Chondrocyte (in vitro differentiated cells): ENCODE results near the gene ARRDC3. TPM values are rescaled to one million over a fixed set of nuclear protein-coding genes. Genes with fewer than 3 reads are reported as not detected.
"Not testable (repeated sequence)": the region's sequence is repeated elsewhere in the genome, so short reads cannot be mapped to it uniquely, and the experiment has no call there.

ENCODE experiments used
- DNase-seq: peaks from one replicate; pipeline ENCODE4 v3.0.0; 2021; ENCODE audit warnings: mixed read lengths, low spot score
- H3K27ac Mint-ChIP-seq: one replicate; pipeline ENCODE4 v1.8.0; 2021; ENCODE audit warnings: mild to moderate bottlenecking, moderate library complexity, mixed read lengths; ENCODE audit not compliant: unreplicated experiment
- H3K27me3 Mint-ChIP-seq: 2 replicates; pipeline ENCODE4 v1.8.0; 2021; ENCODE audit warnings: low read depth, mixed read lengths
- H3K36me3 Mint-ChIP-seq: 2 replicates; pipeline ENCODE4 v1.8.0; 2021; ENCODE audit warnings: low read depth, mixed read lengths
- H3K4me1 Mint-ChIP-seq: 2 replicates; pipeline ENCODE4 v1.8.0; 2021; ENCODE audit warnings: low read depth, mild to moderate bottlenecking, mixed read lengths
- H3K4me3 Mint-ChIP-seq: one replicate; pipeline ENCODE4 v1.8.0; 2021; ENCODE audit warnings: mild to moderate bottlenecking, moderate library complexity, mixed read lengths; ENCODE audit not compliant: unreplicated experiment
- H3K9me3 Mint-ChIP-seq: 2 replicates; pipeline ENCODE4 v1.8.0; 2021; ENCODE audit warnings: low read depth, mixed read lengths
- total RNA-seq: library from RNA; stranded (reverse); gene quantifications from 3 replicates; pipeline ENCODE4 v1.2.1, GENCODE V29; 2021
- TF ChIP-seq, protein P1 (sequence below): fragments of 200-600 bp; sonication (generic); IDR thresholded peaks from 2 replicates; pipeline ENCODE4 v1.5.0; 2021; ENCODE audit warnings: antibody characterized with exemption, mild to moderate bottlenecking, moderate library complexity

ARRDC3 gene
- total RNA-seq, 1 donor from 2014 or later: 27.6 TPM

DNA sequence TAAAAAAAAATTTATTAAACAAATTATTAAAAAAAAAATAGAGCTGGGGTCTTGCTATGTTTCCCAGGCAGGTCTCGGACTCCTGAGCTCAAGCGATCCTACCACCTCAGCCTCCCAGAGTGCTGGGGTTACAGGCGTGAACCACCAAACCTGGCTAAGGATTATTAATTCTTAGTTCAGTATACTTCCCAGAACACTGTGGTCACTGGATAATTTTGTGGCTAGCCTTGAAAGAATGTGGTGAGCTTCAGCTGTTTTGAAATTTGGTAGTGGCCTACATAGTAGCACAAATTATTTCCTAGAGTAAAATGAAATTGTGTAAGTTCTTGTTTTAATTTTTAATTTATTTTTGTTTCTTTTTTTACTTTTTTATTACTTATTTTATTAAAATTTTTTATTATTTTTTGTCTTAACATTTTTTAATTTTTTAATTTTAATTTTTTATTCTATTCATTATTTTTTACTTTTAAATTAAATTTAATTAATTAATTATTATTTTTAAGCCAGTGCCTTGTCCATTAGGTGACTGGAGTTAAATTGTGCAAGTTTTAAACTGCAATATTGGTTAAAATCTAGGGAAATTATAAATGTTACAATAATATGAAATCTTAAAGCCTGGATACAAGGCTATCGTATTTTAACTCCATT lies 23.0 kb downstream of the ARRDC3 start:
- no peaks in the 10 kb centered on the region for H3K36me3 Mint-ChIP-seq
- no peak overlapping the region for H3K27ac Mint-ChIP-seq
- H3K4me3 Mint-ChIP-seq: no peak overlapping the region
- no peaks in the 10 kb centered on the region for H3K27me3 Mint-ChIP-seq
- no peaks in the 10 kb centered on the region for H3K4me1 Mint-ChIP-seq
- TF ChIP-seq, protein P1, sequence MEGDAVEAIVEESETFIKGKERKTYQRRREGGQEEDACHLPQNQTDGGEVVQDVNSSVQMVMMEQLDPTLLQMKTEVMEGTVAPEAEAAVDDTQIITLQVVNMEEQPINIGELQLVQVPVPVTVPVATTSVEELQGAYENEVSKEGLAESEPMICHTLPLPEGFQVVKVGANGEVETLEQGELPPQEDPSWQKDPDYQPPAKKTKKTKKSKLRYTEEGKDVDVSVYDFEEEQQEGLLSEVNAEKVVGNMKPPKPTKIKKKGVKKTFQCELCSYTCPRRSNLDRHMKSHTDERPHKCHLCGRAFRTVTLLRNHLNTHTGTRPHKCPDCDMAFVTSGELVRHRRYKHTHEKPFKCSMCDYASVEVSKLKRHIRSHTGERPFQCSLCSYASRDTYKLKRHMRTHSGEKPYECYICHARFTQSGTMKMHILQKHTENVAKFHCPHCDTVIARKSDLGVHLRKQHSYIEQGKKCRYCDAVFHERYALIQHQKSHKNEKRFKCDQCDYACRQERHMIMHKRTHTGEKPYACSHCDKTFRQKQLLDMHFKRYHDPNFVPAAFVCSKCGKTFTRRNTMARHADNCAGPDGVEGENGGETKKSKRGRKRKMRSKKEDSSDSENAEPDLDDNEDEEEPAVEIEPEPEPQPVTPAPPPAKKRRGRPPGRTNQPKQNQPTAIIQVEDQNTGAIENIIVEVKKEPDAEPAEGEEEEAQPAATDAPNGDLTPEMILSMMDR: no peak
- no peaks in the 10 kb centered on the region for H3K9me3 Mint-ChIP-seq
- no peak for DNase-seq

DNA sequence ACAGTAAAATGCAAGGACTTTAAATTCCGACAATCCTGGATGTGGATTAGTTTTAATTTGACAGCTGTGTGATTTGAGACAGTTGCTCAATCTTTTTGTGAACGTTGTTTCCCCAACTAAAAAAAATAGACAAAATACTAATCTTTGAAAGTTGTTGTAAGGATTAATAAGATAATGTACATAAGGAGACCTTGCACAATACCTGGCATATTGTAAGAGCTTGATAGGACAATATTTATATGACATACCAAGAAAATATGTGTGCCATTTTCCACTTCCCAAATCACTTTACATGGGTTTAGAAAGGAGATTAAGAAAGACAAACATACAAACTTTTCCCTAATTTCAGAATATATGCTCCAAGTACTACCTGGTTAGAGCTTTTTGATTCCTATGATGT lies 25.3 kb downstream of the ARRDC3 start:
- TF ChIP-seq, protein P1: no peak
- H3K4me3 Mint-ChIP-seq: no peak overlapping the region
- H3K27me3 Mint-ChIP-seq: no peaks in the 10 kb centered on the region
- DNase-seq: no peak
- no peaks in the 10 kb centered on the region for H3K36me3 Mint-ChIP-seq
- no peaks in the 10 kb centered on the region for H3K4me1 Mint-ChIP-seq
- H3K9me3 Mint-ChIP-seq: no peaks in the 10 kb centered on the region
- no peak overlapping the region for H3K27ac Mint-ChIP-seq

DNA sequence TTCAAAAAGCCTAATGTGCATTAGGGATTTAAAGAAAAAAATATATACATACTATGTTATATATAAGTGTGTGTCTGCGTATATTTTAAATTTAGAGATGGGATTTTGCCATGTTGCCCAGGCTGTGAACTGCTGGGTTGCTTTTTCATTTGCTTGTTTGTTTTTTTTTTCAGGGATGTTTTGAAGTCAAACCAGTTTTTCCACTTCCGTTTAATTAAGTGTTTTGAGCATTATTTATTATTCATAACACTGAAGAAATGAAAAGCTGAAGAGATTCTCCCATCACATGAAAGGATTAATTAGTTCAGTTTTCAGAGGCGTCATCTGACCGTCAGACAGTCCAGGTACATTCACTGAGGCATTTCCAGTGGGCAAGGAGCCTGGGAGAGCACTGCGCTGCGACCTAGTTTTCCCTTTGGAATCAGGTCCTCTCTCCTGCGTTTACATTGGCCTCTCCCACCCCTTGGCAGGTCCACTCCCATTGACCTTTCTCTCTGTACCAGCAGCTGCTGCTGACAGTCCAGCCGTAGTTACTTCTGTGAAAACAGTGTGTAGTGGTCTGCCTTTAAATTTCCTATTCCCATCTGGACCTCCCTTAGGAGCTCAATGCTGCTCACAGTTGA lies 26.0 kb downstream of the ARRDC3 start:
- no peaks in the 10 kb centered on the region for H3K9me3 Mint-ChIP-seq
- TF ChIP-seq, protein P1: no peak
- H3K36me3 Mint-ChIP-seq: no peaks in the 10 kb centered on the region
- no peaks in the 10 kb centered on the region for H3K4me1 Mint-ChIP-seq
- H3K27ac Mint-ChIP-seq: no peak overlapping the region
- DNase-seq: no peak
- no peak overlapping the region for H3K4me3 Mint-ChIP-seq
- no peaks in the 10 kb centered on the region for H3K27me3 Mint-ChIP-seq

- DNase-seq, H3K9me3 Mint-ChIP-seq, H3K4me1 Mint-ChIP-seq, H3K36me3 Mint-ChIP-seq, H3K27me3 Mint-ChIP-seq, H3K27ac Mint-ChIP-seq, H3K4me3 Mint-ChIP-seq: not testable (repeated sequence)
Observed at GRCh38 chr5:91354867-91355266, 28.2 kb downstream of the ARRDC3 start.

DNA sequence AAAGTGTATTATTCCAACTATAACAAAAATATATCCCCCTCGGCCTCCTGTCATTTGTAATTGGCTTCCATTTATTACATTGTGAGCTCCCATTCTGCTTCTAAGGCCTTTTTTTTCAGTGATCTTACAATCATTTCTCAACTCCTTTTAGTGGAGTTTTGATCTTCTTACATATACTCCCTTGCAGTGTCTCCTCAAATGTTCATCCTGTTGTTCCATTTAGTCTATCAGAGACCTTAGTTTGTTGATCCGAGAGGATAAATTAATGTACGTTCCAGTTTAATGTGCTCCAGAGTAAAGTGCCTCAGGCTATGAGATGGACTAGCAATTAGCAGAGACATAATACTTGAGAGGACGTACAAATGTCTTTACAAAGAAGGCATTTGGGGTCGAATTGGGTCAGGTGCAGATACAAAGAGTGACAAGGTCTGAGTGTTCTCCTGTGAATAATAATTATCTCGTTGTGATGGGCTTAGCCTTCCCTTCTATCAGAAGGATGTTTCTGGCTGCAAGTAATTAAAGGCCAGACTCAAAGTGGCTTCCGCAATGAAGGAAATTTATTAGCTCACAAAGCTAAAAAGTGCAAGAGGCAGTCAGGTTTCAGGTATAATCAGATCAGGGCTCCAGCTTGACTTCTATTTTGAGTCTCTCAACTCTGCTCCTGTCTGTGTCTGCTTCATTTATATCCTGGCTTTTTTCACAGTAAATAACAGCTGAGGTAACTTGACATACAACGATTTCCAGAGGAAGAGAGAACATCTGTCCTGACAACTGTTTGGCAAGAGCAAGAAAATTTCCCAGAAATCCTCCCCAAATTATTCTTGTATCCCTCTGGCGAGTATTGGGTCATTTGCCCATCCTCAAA lies 30.1 kb downstream of the ARRDC3 start:
- Mint-ChIP-seq H3K27me3 (no peaks in the 10 kb centered on the region), H3K36me3 (peaks cover 2% of the 10 kb centered on the region), H3K9me3 (peaks cover 7% of the 10 kb centered on the region), H3K4me3 (no peak overlapping the region), H3K4me1 (peaks cover 3% of the 10 kb centered on the region), H3K27ac (no peak overlapping the region)
- no peak for DNase-seq
- TF ChIP-seq, protein P1: no peak
